GM19043 (cell line): Measurements from ENCODE around the gene LRRC74A.

Experiments used
- ATAC-seq: cut with Tn5 transposase; IDR thresholded peaks from one replicate; pipeline ENCODE4 v1.9.1; 2021; ENCODE audit warnings: low read depth; ENCODE audit not compliant: unreplicated experiment

The LRRC74A gene

DNA sequence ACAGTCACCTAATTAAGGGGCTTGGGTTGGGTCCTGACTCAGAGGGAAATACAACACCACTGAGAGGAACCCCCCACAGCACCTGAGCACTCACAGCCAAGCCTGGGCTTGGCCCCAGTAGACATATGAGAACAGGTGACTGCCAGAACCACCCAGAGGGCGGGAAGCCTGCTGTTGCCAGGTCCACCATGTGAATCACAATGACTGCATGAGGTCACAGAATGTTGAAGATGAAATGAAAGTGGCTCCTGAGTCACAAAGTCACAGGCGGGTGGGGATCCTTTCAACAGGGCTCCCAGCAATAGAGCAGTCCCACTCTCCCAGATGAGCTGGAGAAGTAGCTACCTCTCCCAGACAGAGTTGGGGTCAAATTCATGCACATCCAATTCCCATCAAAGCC is at the start of gene LRRC74A:
TSS of gene LRRC74A (plus strand) at position 287 of the 400 bp plus-strand sequence. CDS start 290 bp downstream, outside the sequence.
- no peak for ATAC-seq

DNA sequence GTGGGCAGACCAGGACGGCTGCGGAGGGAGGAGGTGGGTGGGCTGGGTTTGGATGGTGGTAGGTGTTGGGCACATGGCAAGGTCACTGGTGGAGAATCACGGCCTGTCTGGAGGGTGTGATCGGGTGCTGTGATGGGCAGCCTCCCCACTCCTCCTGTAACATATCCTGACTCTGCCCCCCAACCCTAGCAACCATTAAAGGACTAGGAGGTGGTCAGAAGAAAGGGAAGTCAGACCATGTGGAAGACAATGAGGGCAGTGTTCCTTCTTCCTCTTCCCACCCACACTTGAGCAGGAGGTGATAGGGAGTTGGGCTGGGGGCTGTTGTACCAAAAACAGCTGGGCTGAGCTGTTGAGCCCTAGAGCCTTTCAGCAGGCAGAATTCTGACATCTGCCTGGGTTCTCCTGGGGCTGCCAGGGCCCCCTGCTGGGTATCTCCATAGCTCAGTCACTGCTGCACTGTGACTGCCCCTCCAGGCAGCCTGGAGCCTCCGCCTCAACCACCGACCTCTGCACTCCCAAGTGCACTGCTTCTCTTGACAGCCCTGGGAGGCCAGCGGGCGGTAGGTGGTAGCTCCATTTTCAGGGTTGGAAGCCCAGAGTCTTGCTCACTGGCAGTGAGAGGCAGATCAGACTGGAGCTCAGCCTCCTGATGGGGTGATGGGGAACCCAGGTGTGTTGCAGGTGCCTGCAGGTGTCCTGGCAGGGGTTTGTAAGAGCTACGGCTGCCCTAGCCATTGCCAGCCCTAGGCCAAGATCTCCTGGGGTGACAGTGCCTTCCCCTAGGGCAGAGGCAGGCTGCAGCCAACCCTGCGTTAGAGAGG is 49.6 kb upstream of the LRRC74A start:
- ATAC-seq = no peak

DNA sequence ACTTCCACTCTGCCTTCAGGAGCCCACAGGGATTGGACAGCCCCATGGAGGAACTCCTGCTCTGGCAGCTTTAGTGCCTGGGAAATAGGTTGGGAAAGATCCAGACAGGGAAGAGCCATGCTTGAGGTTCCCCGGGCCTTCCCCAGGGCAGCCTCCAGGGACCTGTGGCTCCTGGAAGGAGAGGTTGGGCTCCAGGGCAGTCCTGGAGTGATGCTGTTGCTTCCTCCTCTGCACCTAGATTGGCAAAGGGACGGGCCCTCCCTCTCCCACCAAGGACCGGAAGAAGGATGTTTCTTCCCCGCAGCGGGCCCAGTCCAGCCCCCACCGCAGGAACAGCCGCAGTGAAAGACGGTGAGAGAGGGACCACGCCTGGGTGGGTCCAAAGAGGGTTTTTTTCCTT is 48.5 kb upstream of the LRRC74A start:
- ATAC-seq = no peak

DNA sequence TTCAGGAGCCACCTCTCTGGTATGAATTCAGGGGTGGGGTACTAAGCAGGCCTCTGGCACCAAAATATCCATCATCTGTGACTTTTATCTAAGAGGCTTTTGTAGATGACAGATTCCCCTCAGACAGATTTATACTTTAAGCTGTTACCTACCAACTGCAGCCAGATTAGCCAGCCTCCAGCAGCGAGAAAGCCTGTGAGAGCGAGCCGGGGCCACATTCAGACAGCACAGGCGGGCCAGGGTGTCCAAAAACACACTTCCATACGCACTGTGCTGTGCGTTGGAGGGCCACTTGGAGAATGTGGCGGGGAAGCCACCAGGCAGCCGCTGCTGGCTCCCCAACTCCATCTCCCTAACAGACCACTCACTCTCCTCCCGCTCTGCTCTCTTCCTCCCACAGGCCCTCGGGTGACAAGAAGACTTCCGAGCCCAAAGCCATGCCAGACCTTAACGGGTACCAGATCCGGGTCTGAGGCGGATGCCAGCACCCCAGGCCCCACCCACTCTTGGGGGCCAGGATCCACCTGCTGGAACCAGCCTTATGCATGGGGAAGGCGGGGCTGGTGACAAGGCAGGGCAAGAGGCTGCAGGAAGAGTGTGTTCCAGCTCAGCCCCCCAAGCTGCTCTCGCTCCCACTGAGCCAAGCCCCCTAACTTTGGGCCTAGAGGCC is 47.5 kb upstream of the LRRC74A start:
- no peak for ATAC-seq

DNA sequence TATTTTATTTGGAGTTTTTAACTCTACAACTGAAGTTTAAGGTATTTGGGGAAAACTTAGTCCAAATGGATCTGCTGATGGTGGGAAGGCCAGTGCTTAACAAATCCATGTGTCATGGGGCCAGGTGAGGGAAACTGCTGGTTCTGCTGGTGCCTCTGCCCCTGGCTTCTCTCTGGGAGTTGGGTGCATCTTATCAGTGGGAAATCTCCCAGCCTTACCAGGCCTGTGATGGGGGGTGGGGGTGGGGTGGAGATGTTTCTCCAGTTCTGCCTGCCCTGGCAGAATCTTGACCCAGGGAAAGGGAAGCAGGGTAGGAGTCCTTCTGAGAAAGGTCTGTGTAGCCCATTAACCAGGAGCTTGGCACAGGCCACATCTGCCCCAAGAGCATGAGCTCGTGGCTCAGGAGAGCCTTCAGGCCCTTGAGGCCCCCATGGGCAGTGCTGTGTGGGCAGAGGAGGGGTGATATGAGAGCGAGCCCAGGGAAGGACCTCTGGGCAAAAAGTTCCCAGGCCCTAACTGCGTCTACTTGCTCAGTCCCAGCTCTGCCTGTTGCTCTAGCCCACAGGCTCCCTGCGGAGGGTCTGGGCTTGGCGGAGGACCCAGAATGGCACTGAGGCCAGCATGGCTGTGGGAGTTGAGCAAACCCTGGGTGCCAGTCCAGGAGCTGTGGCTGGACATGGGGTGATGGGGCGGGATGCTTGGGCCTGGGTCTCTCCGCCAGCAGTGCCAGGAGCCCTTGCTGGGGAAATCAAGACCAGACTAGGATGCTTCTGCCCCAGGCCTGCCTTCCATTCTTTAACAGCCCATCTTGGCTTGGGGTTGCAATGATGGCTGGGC is 46.8 kb upstream of the LRRC74A start:
- ATAC-seq = no peak

DNA sequence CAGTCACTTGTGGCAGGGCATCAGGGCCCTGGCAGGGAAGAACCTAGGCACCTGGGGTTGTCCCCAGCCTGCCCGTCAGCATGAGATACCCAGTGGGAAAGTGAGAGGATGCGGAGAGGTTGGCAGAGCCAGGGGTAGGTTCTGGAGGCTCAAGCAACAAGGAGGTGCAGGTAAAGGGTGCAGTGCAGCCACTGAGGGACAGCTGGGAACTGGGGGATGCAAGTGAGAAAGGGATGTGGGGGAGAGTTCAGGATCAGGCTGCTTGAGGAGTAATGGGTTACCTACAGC is 46.2 kb upstream of the LRRC74A start:
- no peak for ATAC-seq

DNA sequence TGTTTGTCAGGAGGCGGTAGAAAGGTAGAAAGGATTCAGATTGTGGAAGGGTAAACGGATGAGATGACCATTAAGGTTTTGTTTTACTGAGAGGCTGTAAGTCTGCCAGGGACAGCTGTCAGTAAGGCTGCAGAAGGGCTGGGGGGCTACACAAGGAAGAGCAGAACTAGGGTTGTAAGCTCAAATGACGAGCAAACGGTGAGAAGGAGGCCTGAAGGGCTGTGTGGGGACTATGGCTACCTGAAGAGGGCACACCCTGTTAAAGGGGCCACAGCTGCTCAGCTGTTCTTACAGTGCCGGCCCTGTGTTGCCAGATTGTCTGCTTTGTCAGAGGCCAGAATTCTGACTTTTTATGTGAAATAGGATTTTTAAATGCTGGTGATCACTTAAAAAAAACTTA is 45.8 kb upstream of the LRRC74A start:
- no peak for ATAC-seq

DNA sequence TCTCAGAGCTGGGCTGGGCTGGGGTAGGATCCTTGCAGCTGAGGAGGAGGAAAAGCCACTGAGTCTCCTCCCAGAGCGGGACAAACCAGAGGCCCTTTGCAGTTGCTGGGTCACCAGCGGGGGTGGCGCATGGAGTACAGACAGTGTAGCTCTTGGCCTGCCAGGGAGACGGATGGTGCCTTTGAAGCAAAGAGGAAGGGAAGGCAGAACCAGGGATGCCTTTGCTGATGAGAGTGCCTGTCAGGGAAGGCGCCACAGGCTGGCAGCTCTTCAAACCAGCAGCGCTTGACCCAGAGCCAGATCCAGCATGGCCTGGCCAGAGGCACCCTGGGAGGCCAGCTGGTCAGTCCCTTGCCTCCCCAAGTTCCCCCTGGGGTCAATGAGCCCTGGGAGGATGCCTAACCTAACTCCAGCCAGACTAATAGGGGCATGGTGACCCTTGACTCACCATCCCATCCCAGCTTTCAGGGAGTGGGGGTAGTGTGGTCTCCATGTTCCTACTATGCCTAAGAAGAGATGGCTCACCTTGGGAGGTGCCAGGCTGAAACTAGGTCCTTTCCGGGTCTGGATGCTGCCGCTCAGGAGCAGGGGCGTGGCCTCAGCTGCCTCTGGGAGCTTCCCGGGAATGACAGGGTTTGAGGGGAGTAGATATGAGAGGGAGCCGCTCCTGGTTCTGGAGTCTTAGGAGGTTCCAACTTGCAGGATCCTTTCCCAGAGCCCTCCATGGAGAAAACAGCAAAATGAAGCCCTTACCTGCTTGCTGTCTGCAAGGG is 45.1 kb upstream of the LRRC74A start:
- ATAC-seq = no peak

DNA sequence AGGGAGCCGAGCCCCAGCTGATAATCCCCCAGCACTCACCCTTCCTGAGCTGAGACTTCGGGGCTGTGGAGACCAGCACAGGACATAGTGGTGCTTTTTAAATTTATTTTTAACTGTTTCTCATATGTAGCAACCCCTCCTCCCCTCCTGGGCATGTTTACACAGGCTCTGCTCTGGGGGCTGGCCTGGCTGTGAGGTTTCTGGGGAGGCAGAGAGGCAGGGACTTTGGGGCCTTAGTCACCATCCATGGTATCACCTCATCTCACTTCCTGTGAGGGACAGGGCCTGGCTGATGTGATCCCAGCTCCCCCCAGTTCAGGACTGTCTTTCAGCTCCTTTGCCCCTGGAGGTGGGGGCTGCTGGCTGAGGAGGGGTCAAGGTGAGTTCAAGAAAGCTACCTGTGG is 44.6 kb upstream of the LRRC74A start:
- no peak for ATAC-seq

DNA sequence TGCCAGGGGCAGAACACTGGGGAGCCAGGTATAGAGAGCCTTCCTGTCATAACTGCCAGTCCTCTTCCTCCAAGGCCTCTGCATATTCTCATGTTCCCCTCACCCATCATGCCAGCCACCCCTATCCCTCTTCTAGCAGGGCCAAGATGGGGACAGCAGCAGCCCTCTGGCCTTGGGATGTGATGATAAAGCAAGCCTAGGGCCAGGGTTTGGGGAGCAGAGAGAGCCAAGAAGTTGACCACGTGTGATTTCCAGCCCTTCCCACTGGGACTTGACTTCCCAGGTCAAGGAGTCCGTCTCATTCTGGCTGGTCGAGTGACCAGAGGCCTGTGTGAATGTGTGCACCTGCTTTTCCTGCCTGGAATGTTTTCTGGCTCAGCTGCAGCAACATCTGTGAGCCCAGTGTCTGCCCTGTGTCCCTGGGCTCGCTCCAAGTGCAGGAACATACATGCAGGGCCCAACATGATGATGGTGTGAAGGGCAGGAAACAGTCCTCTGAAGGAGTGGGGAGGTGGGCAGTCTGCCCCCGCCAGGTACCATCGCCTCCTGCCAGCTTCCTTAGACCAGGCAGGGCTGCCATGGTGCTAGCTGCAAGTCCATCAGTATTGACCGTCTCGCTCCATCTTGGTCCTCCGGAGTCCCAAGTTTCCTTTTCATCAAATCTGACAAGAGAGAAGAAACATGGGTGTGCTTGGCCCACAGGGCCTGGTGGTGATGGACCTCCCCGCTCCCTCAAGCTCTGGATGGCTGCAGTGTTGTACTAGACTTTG is 43.9 kb upstream of the LRRC74A start:
- no peak for ATAC-seq

DNA sequence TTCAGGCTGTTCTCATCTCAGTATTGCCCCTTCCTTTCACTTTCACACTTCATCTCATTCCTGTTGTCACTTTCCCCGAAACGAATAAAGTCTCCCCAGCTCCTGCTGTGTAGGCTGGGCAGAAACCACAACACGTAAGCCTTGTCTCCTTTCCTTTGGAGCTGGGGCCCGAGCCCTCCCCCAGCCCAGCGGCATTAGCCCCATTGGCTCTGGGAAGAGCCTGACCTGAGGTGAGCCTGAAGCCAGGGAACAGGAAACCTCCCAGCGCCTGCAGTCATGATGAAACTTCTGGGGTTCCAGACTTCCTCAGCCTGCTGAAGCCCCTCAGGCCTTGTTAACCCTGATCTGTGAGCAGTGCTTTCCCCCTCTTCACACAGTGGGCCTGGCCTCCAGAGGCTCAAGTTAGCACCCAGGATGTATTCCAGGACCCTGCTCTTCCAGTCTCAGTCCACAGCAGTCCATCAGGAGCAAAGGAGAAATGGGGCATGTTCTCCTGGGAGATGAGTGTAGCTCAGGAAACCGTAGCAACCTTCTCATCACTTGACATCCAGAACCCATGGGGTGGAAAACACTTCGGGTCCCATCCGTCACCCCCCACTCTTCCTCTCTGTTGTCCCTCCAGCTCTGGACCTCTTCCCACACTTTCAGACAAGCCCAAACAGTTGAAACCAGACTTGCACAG is 43.2 kb upstream of the LRRC74A start:
- ATAC-seq = no peak

DNA sequence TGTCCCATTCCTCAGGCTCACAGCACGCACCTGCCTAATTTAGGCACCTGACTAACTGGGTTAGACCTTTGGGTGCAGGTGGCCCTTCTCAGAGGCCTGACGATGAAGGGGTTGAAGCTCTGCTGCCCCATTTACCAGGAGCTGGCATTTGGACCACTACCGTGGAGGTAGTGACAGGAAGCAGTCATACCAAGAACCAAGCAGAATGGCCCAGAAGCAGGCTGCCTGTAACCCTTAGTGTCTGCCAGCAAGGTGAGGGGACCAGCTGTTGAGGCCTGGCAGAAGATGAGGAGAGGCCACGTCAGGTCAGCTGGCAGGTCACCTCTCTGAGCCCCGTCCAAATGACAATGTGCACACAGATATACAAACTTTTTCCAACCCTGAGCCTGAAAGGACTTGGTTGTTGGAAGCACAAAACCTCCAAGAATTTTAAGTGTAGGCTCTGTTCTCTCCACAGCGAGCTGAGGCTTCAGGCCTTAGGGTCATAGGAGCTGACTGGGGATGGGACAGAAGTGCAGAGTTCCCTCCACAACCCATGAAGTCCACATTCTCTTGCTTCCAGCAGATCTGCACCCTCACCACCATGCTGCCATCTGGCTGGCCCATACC is 41.8 kb upstream of the LRRC74A start:
- ATAC-seq = peak; percentile 5

DNA sequence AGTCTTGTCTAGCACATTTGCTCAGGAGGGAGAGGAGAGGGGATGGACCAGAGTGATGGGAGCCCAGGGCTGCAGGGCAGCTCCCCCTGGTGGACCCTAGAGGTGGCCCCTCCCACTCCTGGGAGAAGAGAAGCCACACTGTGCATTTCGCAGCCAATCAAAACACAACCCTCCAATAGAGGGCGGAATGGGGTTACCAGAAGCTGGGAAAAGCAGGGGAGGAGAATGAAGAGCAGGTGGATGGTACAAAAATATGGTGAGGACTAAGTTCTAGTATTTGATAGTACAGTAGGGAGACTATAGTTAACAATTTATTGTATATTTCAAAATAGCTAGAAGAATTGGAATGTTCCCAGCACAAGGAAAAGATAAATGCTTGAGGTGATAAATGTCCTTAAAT is 41.3 kb upstream of the LRRC74A start:
- peak; percentile 62 for ATAC-seq

DNA sequence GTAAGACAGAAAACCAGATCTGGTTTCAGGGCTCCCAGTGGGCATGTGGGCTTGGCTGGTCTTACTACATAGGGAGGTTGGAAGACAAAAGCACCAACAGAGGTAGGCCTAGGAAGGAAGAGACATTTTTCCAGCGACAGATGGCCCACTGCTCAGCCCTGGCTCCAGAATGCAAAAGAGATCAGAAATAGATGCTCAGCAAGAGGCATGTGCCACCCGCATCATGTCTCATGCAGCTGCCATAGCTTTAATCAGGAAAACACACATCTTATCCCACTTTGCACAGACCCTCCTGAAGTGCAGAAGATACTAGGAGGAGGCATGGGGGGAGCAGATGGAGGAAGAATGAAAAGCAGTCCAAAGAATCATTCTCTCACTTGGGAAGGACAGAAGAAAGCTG is 39.6 kb upstream of the LRRC74A start:
- no peak for ATAC-seq

DNA sequence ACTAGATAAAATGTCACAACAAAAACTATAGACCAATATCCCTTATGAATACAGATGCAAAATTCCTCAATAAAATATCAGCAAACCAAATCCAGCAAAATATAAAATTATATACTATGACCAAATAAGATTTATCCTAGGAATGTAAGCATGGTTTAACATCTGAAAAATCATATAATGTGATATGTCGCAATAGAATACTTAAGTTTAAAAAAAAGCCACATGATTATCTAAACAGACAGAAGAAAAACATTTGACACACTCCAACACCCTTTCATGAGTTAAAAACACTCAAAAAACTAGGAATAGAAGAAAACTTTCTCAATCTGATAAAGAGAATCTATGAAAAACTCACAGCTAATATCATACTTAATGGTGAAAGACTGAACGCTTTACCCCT is 33.8 kb upstream of the LRRC74A start:
- ATAC-seq = no peak

DNA sequence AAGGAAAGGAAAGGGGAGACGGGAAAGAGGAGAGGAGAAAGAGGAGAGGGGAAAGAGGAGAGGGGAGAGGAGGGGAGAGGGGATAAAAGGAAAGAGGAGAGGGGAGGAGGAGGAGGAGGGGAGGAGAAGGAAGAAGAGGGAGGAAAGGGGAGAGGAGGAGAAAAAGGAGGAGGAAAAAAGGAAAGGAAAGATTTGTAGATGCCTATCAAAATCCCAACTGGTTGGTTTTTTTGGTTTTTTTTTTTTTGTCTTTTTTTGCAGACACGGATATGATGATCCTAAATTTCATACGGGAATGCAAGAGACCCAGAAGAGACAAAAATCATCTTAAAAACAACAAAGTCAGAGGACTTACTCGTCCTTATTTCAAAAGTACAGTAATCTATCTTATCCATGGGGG is 32.9 kb upstream of the LRRC74A start:
- no peak for ATAC-seq

DNA sequence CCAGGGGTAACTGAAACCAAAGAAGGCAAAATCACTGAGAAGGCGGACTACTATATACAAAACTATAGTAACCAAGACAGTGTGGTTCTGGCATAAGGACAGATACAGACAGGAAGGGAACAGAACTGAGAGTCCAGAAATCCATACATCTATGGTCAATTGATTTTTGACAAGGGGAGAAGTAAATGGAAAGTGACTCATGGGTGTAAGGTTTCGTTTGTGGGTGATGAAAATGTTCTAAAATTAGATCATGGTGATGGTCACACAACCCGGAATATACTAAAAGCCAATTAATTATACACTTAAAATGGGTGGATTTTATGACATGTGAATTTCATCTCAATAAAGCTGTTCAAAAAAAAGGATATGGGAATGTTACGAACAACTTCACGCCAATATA is 32.3 kb upstream of the LRRC74A start:
- ATAC-seq = no peak

DNA sequence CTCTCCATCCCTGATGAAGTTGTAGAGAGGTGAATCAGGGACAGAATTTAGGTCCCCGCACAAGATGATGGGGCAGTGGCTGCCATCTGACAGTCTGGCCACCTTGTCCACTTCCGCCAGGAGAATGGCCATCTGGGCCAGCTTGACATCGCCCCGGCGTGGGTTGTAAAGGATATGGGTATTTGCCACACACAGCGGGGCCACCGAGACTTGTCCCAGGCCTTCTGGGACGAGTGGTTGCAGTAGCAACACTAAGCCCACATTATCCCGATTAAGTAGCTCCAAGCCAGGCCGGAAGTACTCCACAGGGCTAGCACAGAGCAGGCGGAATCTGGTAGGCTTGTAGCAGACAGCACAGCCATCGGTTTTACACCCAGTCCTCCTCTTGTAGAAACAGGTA is 19.8 kb upstream of the LRRC74A start:
- ATAC-seq = no peak

DNA sequence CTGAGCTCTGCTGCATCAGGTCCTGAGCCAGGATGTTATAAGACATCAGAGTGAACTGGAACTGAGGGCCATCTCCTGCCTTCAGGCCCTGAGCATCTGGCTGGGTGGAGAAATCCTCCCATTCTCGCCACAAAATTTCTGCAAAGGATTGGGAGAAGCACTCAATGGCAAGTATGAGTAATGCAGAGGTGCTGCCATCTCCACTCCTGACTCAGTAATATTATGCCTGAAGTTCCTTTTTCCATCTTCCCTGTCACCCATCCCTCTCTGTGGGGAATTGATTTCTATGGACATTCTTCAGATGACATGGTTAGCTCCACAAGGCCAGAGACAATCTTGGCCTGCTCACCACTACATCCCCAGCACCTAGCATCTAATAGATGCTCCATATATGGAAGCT is 18.2 kb upstream of the LRRC74A start:
- no peak for ATAC-seq
